GM23338 (cell line): Measurements from ENCODE around the gene RPS6KA4. TPM values are rescaled to one million over a fixed set of nuclear protein-coding genes. Genes with fewer than 3 reads are reported as not detected.

ENCODE experiments used
- ATAC-seq: fragments of 200-7000 bp; cut with Tn5 transposase; 3 replicates; pipeline ENCODE4 v1.9.1; 2020
- DNase-seq: peaks from one replicate; pipeline ENCODE4 v3.0.0-alpha.2; 2015; ENCODE audit warnings: low spot score
- H2AFZ ChIP-seq: fragments of 200-600 bp; sonication (generic); 2 replicates; pipeline ENCODE4 v1.8.0; 2016; ENCODE audit warnings: antibody characterized with exemption, mild to moderate bottlenecking, moderate library complexity
- H3F3A ChIP-seq: fragments of 200-600 bp; sonication (generic); replicated peaks from 2 replicates; pipeline ENCODE4 v1.8.0; 2017; ENCODE audit warnings: antibody characterized with exemption, mixed run types, low read depth
- H3K27ac ChIP-seq: fragments of 200-600 bp; sonication (generic); 2 replicates; pipeline ENCODE4 v1.6.1; 2016; ENCODE audit warnings: low read depth
- H3K27me3 ChIP-seq: fragments of 200-600 bp; sonication (generic); 2 replicates; pipeline ENCODE4 v1.8.0; 2016; ENCODE audit warnings: mild to moderate bottlenecking, mixed run types, moderate library complexity; ENCODE audit not compliant: insufficient read depth
- H3K36me3 ChIP-seq: fragments of 200-600 bp; sonication (generic); 2 replicates; pipeline ENCODE4 v1.8.0; 2016; ENCODE audit warnings: mild to moderate bottlenecking; ENCODE audit not compliant: insufficient read depth
- H3K4me1 ChIP-seq: fragments of 200-600 bp; sonication (generic); 2 replicates; pipeline ENCODE4 v1.8.0; 2016; ENCODE audit warnings: mild to moderate bottlenecking, moderate library complexity; ENCODE audit not compliant: insufficient read depth
- H3K4me2 ChIP-seq: fragments of 200-600 bp; sonication (generic); 2 replicates; pipeline ENCODE4 v1.7.1; 2017; ENCODE audit warnings: mixed run types
- H3K4me3 ChIP-seq: fragments of 200-600 bp; sonication (generic); 2 replicates; pipeline ENCODE4 v1.6.1; 2016; ENCODE audit warnings: mixed run types
- H3K79me2 ChIP-seq: fragments of 200-600 bp; sonication (generic); replicated peaks from 2 replicates; pipeline ENCODE4 v1.8.0; 2017; ENCODE audit warnings: mild to moderate bottlenecking; ENCODE audit not compliant: insufficient read depth
- H3K9me2 ChIP-seq: fragments of 200-600 bp; sonication (generic); 2 replicates; pipeline ENCODE4 v1.8.0; 2017; ENCODE audit not compliant: insufficient read depth
- H4K20me1 ChIP-seq: fragments of 200-600 bp; sonication (generic); replicated peaks from 2 replicates; pipeline ENCODE4 v1.8.0; 2017; ENCODE audit warnings: mild to moderate bottlenecking; ENCODE audit not compliant: insufficient read depth
- H3K27ac Mint-ChIP-seq: 2 replicates; pipeline ENCODE4 v1.8.0; 2020; ENCODE audit warnings: inconsistent platforms, mild to moderate bottlenecking, moderate library complexity, mixed read lengths
- H3K27me3 Mint-ChIP-seq: 3 replicates; pipeline ENCODE4 v1.8.0; 2022; ENCODE audit warnings: low read depth, mild to moderate bottlenecking, moderate library complexity, mixed read lengths, inconsistent platforms; ENCODE audit not compliant: insufficient read depth, poor library complexity
- H3K36me3 Mint-ChIP-seq: 3 replicates; pipeline ENCODE4 v1.8.0; 2021; ENCODE audit warnings: low read depth, mild to moderate bottlenecking, inconsistent platforms, moderate library complexity, mixed read lengths
- H3K4me1 Mint-ChIP-seq: 3 replicates; pipeline ENCODE4 v1.8.0; 2020; ENCODE audit warnings: mild to moderate bottlenecking, inconsistent platforms, mixed read lengths
- H3K4me3 Mint-ChIP-seq: 3 replicates; pipeline ENCODE4 v1.8.0; 2021; ENCODE audit warnings: moderate library complexity, mild to moderate bottlenecking, inconsistent platforms, mixed read lengths
- H3K9me3 Mint-ChIP-seq: 3 replicates; pipeline ENCODE4 v1.8.0; 2020; ENCODE audit warnings: moderate library complexity, mild to moderate bottlenecking, inconsistent platforms, mixed read lengths
- CTCF ChIP-seq, 2 experiments: fragments of 200-600 bp in 1 of 2; sonication (generic) in 1 of 2; conservative IDR thresholded peaks; 2 replicates each; pipeline versions ENCODE4 v1.5.1 to v1.6.1; 2016 to 2017; ENCODE audit warnings: antibody characterized with exemption in 2 of 2, low read depth in 2 of 2, mild to moderate bottlenecking in 2 of 2, moderate library complexity in 1 of 2
- EZH2 ChIP-seq: fragments of 200-600 bp; sonication (generic); IDR thresholded peaks from one replicate; pipeline ENCODE4 v1.8.0; 2017; ENCODE audit warnings: antibody characterized with exemption, mild to moderate bottlenecking, low read depth; ENCODE audit not compliant: unreplicated experiment
- EZH2phosphoT487 ChIP-seq: fragments of 200-600 bp; sonication (generic); IDR thresholded peaks from one replicate; pipeline ENCODE4 v1.8.1; 2018; ENCODE audit warnings: antibody characterized with exemption; ENCODE audit not compliant: unreplicated experiment
- JUNB ChIP-seq: IDR thresholded peaks from one replicate; pipeline ENCODE4 v1.6.1; 2016; ENCODE audit warnings: antibody characterized with exemption; ENCODE audit not compliant: unreplicated experiment
- POLR2AphosphoS5 ChIP-seq: IDR thresholded peaks from 2 replicates; pipeline ENCODE4 v1.6.1; 2016; ENCODE audit warnings: antibody characterized with exemption, low read depth
- ZNF114 ChIP-seq: fragments of 250-450 bp; sonication (Bioruptor Pico); IDR thresholded peaks from 2 replicates; pipeline ENCODE4 v1.5.0; 2020; ENCODE audit warnings: mild to moderate bottlenecking, moderate library complexity
- ZNF331 ChIP-seq: fragments of 250-450 bp; sonication (Bioruptor Pico); IDR thresholded peaks from 2 replicates; pipeline ENCODE4 v1.5.0; 2020; ENCODE audit warnings: low read depth, mild to moderate bottlenecking, moderate library complexity
- polyA plus RNA-seq: library from polyadenylated mRNA; unstranded; fragments of >200 nt; fragmentation: Nextera tagmentation; extraction: Ambion mirVana; gene quantifications from 2 replicates; pipeline ENCODE4 v1.2.1, GENCODE V29; 2016
- total RNA-seq: library from RNA; depleted of rRNA; stranded (reverse); fragments of >200 nt; shearing (Covaris generic); gene quantifications from 2 replicates; pipeline ENCODE4 v1.2.3, GENCODE V29; 2014

The RPS6KA4 gene
- total and polyA plus RNA-seq, 2 experiments from 2014 or later, result 3.5 to 19.9 TPM

GRCh38 chr11:64385945-64386704 is 27.2 kb downstream of the RPS6KA4 start:
- H2AFZ ChIP-seq, result no peak overlapping the region
- Mint-ChIP-seq H3K27ac (no peak overlapping the region), H3K36me3 (no peaks in the 10 kb centered on the region), H3K4me3 (no peak overlapping the region), H3K9me3 (no peaks in the 10 kb centered on the region; the same call in 2 of the 3 replicates), H3K27me3 (peaks cover 7% of the 10 kb centered on the region), H3K4me1 (peaks cover 3% of the 10 kb centered on the region)
- H3K4me1 ChIP-seq, result no peaks in the 10 kb centered on the region
- DNase-seq (no peak), ATAC-seq (no peak)
- H3K4me2 ChIP-seq, result no peak overlapping the region
- no peaks in the 10 kb centered on the region for H3K27me3 ChIP-seq
- no peaks in the 10 kb centered on the region for H3K36me3 ChIP-seq
- no peaks in the 10 kb centered on the region for H3F3A ChIP-seq
- H3K4me3 ChIP-seq, result no peak overlapping the region
- H4K20me1 ChIP-seq, result no peaks in the 10 kb centered on the region
- no peaks in the 10 kb centered on the region for H3K79me2 ChIP-seq
- no peak overlapping the region for H3K27ac ChIP-seq
- no peak for TF ChIP-seq ZNF114 (CRISPR knock-in tag)
- no peaks in the 10 kb centered on the region for H3K9me2 ChIP-seq

GRCh38 chr11:64387916-64388315 is 29.0 kb downstream of the RPS6KA4 start:
- DNase-seq (no peak), ATAC-seq (no peak)
- no peaks in the 10 kb centered on the region for H3K27me3 ChIP-seq
- H3K27me3 Mint-ChIP-seq, result peaks cover 4% of the 10 kb centered on the region
- H3K36me3 Mint-ChIP-seq, result no peaks in the 10 kb centered on the region
- H3K4me1 Mint-ChIP-seq, result peaks cover 3% of the 10 kb centered on the region
- no peak overlapping the region for H3K4me3 Mint-ChIP-seq
- no peaks in the 10 kb centered on the region for H3F3A ChIP-seq
- H3K9me2 ChIP-seq, result no peaks in the 10 kb centered on the region
- no peaks in the 10 kb centered on the region for H3K4me1 ChIP-seq
- no peak overlapping the region for H3K27ac Mint-ChIP-seq
- no peak overlapping the region for H2AFZ ChIP-seq
- no peaks in the 10 kb centered on the region for H3K36me3 ChIP-seq
- TF ChIP-seq POLR2AphosphoS5 (no peak), ZNF114 (CRISPR knock-in tag) (no peak), EZH2 (no peak), EZH2phosphoT487 (no peak), JUNB (no peak), ZNF331 (CRISPR knock-in tag) (no peak), CTCF (conservative IDR thresholded peaks at IDR 0.05; ENCODE audit: low read depth in 2 of 2) (no peak)
- H4K20me1 ChIP-seq, result no peaks in the 10 kb centered on the region
- H3K79me2 ChIP-seq, result no peaks in the 10 kb centered on the region
- no peak overlapping the region for H3K4me3 ChIP-seq
- H3K27ac ChIP-seq, result no peak overlapping the region
- no peak overlapping the region for H3K4me2 ChIP-seq
- no peaks in the 10 kb centered on the region; the same call in 2 of the 3 replicates for H3K9me3 Mint-ChIP-seq

- H3K27ac ChIP-seq, result no peak overlapping the region
- no peak overlapping the region for H3K4me3 ChIP-seq
- no peaks in the 10 kb centered on the region for H3K27me3 ChIP-seq
- H3K79me2 ChIP-seq, result no peaks in the 10 kb centered on the region
- H3K4me1 Mint-ChIP-seq, result peaks cover 3% of the 10 kb centered on the region
- no peaks in the 10 kb centered on the region for H4K20me1 ChIP-seq
- H3K27ac Mint-ChIP-seq, result no peak overlapping the region
- H2AFZ ChIP-seq, result no peak overlapping the region
- ATAC-seq, result no peak
- H3K36me3 ChIP-seq, result no peaks in the 10 kb centered on the region
- TF ChIP-seq EZH2phosphoT487, result no peak
- no peaks in the 10 kb centered on the region for H3K4me1 ChIP-seq
- no peaks in the 10 kb centered on the region for H3F3A ChIP-seq
- no peaks in the 10 kb centered on the region for H3K9me2 ChIP-seq
- H3K4me2 ChIP-seq, result no peak overlapping the region
- DNase-seq, result no peak
- no peak overlapping the region for H3K4me3 Mint-ChIP-seq
- H3K27me3 Mint-ChIP-seq, result peaks cover 4% of the 10 kb centered on the region
- no peaks in the 10 kb centered on the region; the same call in 2 of the 3 replicates for H3K9me3 Mint-ChIP-seq
- H3K36me3 Mint-ChIP-seq, result no peaks in the 10 kb centered on the region
These were observed 29.9 kb downstream of the RPS6KA4 start for GRCh38 chr11:64388894-64389293.
